Measurements from ENCODE around the gene FKBP4. TPM values are rescaled to one million over a fixed set of nuclear protein-coding genes. Genes with fewer than 3 reads are reported as not detected.

Gene FKBP4
- total RNA-seq, 6 experiments from 2014 or later, result 27.0 to 124 (median 48.4) TPM

GRCh38 chr12:2805143-2805520 lies 10.4 kb downstream of the FKBP4 start:
- Histone ChIP-seq H3K4me3 (no peak overlapping the region), H3K9me3 (no peaks in the 10 kb centered on the region), H3K27me3 (no peaks in the 10 kb centered on the region), H3K4me1 (peaks cover 0 to 4% (median 0%) of the 10 kb centered on the region in 4 donors), H3K27ac (no peak overlapping the region), H3K36me3 (peaks cover 4 to 51% (median 23%) of the 10 kb centered on the region in 4 donors)
- DNase-seq, result no peak
- intact Hi-C loops (cut with DNase I), result no loop called here
- TF ChIP-seq POLR2A (IDR thresholded peaks at IDR 0.05) (no peak), CTCF (IDR thresholded peaks at IDR 0.05) (no peak)
- ATAC-seq, result peak in 1 of 4 donors; percentile 22
- WGBS (ENCODE audit: insufficient coverage, low coverage, low lambda C conversion rate, missing lambda C conversion rate), result 42% methylated on average over 2 of the region's 2 CpGs

GRCh38 chr12:2806700-2807099 lies 11.9 kb downstream of the FKBP4 start:
- DNase-seq, result no peak
- intact Hi-C loops (cut with DNase I), result no loop called here
- Histone ChIP-seq H3K9me3 (no peaks in the 10 kb centered on the region), H3K4me3 (no peak overlapping the region), H3K27me3 (no peaks in the 10 kb centered on the region), H3K36me3 (peaks cover 0 to 35% (median 16%) of the 10 kb centered on the region in 4 donors), H3K27ac (no peak overlapping the region), H3K4me1 (peaks cover 0 to 6% (median 0%) of the 10 kb centered on the region in 4 donors)
- TF ChIP-seq POLR2A (IDR thresholded peaks at IDR 0.05) (no peak), CTCF (IDR thresholded peaks at IDR 0.05) (no peak)
- ATAC-seq, result peak in 3 of 4 donors; percentile 16 to 39 (median 24)
- WGBS (ENCODE audit: insufficient coverage, low coverage, low lambda C conversion rate, missing lambda C conversion rate), result 60% methylated on average over 5 of the region's 6 CpGs

GRCh38 chr12:2811801-2812200 lies 17.0 kb downstream of the FKBP4 start:
- DNase-seq (no peak), ATAC-seq (no peak)
- H3K27me3 ChIP-seq, result no peaks in the 10 kb centered on the region
- peaks cover 0 to 15% (median 0%) of the 10 kb centered on the region in 4 donors for H3K4me1 ChIP-seq
- TF ChIP-seq CTCF (IDR thresholded peaks at IDR 0.05) (no peak), POLR2A (IDR thresholded peaks at IDR 0.05) (no peak)
- H3K27ac ChIP-seq, result peak overlapping the region; percentile 37 to 95 (median 89)
- H3K4me3 ChIP-seq, result peak overlapping the region; percentile 58 to 73 (median 72)
- 85% methylated on average over 4 of the region's 5 CpGs for WGBS (ENCODE audit: insufficient coverage, low coverage, low lambda C conversion rate, missing lambda C conversion rate)
- no peaks in the 10 kb centered on the region for H3K9me3 ChIP-seq
- intact Hi-C loops (cut with DNase I), result no loop called here
- no peaks in the 10 kb centered on the region for H3K36me3 ChIP-seq

- peaks cover 0 to 7% (median 1%) of the 10 kb centered on the region in 4 donors for H3K36me3 ChIP-seq
- H3K27ac ChIP-seq, result peak within 1 kb of the TSS; percentile 89 to 95 (median 90)
- intact Hi-C loops (cut with DNase I), result no loop called here
- TF ChIP-seq CTCF (IDR thresholded peaks at IDR 0.05) (no peak), POLR2A (IDR thresholded peaks at IDR 0.05) (peak; percentile 95)
- DNase-seq (peak; percentile 98 to 99 (median 99)), ATAC-seq (peak; percentile 96 to 98 (median 96))
- no peaks in the 10 kb centered on the region for H3K9me3 ChIP-seq
- no peaks in the 10 kb centered on the region for H3K27me3 ChIP-seq
- peak within 1 kb of the TSS; percentile 58 to 73 (median 72) for H3K4me3 ChIP-seq
- peaks cover 0 to 15% (median 0%) of the 10 kb centered on the region in 4 donors for H3K4me1 ChIP-seq
- WGBS (ENCODE audit: insufficient coverage, low coverage, low lambda C conversion rate, missing lambda C conversion rate), result 1% methylated on average over 22 of the region's 48 CpGs
These were observed 17.8 kb downstream of the FKBP4 start, which contains the start of gene ITFG2 for GRCh38 chr12:2812290-2813213. Gene ITFG2, plus strand, starts transcription at chr12:2812668. Its CDS starts 93 bp downstream, at chr12:2812761.
